Psoas muscle (tissue), 8 donors: Measurements from ENCODE around the gene GSDMA. TPM values are rescaled to one million over a fixed set of nuclear protein-coding genes. Genes with fewer than 3 reads are reported as not detected.

ENCODE experiments used
- ATAC-seq, 4 donors: fragments of 200-7000 bp; cut with Tn5 transposase; one replicate each; pipeline ENCODE4 v1.9.1; 2020; ENCODE audit warnings: moderate library complexity in 3 of 4, mild to moderate bottlenecking in 2 of 4
- DNase-seq, 2 donors: peaks; one replicate each; pipeline ENCODE4 v3.0.0-alpha.2; 2020
- H3K27ac ChIP-seq: fragments of 200-600 bp; one replicate; pipeline ENCODE4 v1.8.0; 2022
- H3K27me3 ChIP-seq, 3 donors: fragments of 200-600 bp in 1 of 3; one replicate each; pipeline versions ENCODE4 v1.6.1 to v1.8.0; 2013 to 2022; ENCODE audit warnings: low read length in 2 of 3, mild to moderate bottlenecking in 2 of 3, moderate library complexity in 1 of 3; ENCODE audit not compliant: insufficient read depth in 3 of 3
- H3K36me3 ChIP-seq, 2 donors: fragments of 200-600 bp in 1 of 2; one replicate each; pipeline versions ENCODE4 v1.6.1 to v1.8.0; 2013 to 2022; ENCODE audit warnings: low read depth in 1 of 2, mild to moderate bottlenecking in 1 of 2, moderate library complexity in 1 of 2; ENCODE audit not compliant: insufficient read depth in 1 of 2
- H3K4me1 ChIP-seq: fragments of 200-600 bp; one replicate; pipeline ENCODE4 v1.8.0; 2022
- H3K4me3 ChIP-seq: fragments of 200-600 bp; one replicate; pipeline ENCODE4 v1.8.0; 2022; ENCODE audit warnings: mild to moderate bottlenecking
- H3K9me3 ChIP-seq: fragments of 200-600 bp; one replicate; pipeline ENCODE4 v1.8.0; 2022
- CTCF ChIP-seq: fragments of 200-600 bp; IDR thresholded peaks from one replicate; pipeline ENCODE4 v1.8.0; 2022; ENCODE audit warnings: antibody characterized with exemption
- WGBS, 3 donors: extraction: QIAGEN DNeasy Blood & Tissue Kit; methylation state at CpG; one replicate each; pipeline versions ENCODE4 v1.1.6 to v1.1.7; 2013; 5-methylcytosine and 5-hydroxymethylcytosine counted together
- intact Hi-C, 2 donors: fragments of 100-400 bp; cut with DNase I; formaldehyde crosslinking; loops; one replicate each; pipeline versions ENCODE4 v1.11.0 to v1.14.2; 2022
- polyA plus RNA-seq, 3 donors: library from polyadenylated mRNA; stranded (reverse); fragments of 200-250 nt; gene quantifications; one replicate each; pipeline ENCODE4 v1.2.3, GENCODE V29; 2013
- total RNA-seq, 4 donors: library from RNA; stranded (reverse); fragmentation: NEBNext Ultra II Directional in 2 of 4; extraction: Animal tissue kit (Norgen Biotek cat#: 25700) in 2 of 4; gene quantifications; one replicate each; pipeline versions ENCODE4 v1.2.1 to v1.2.4, GENCODE V29; 2021 to 2023
- donor health status: healthy with polysubstance abuse.
- donor health status: DM: no; HTN: no; CAD: no; lungs with moderate emphysema.
- donor health status: Bipolar disorder and iron deficiency.
- donor health status: healthy.
- donor health status: DM: yes; HTN: yes; CAD: no.
- donor health status: DM: no; HTN: no; CAD: no.
- donor health status: DM: no; HTN: no; CAD: no.
- donor health status: DM: yes; HTN: yes; CAD: no.

Gene GSDMA
- total and polyA plus RNA-seq, 7 donors = 0.03 to 0.32 (median 0.15) TPM; not detected in 3

- H3K27ac ChIP-seq = no peak overlapping the region
- intact Hi-C loops = no loop called here
- ATAC-seq = no peak
- H3K27me3 ChIP-seq = peaks cover 0 to 11% (median 2%) of the 10 kb centered on the region in 3 donors
- WGBS, 3 donors = 54 to 57% (median 55%) methylated on average over 4 of the region's 4 CpGs
- H3K36me3 ChIP-seq = no peaks in the 10 kb centered on the region
- no peak for DNase-seq
- no peaks in the 10 kb centered on the region for H3K4me1 ChIP-seq
- no peaks in the 10 kb centered on the region for H3K9me3 ChIP-seq
- no peak overlapping the region for H3K4me3 ChIP-seq
- TF ChIP-seq CTCF = no peak
Observed at GRCh38 chr17:39975801-39976200, 13.0 kb downstream of the GSDMA start.

- 68 to 82% (median 74%) methylated on average over 5 of the region's 5 CpGs for whole genome bisulfite sequencing, 3 donors
- Histone ChIP-seq H3K27ac (no peak overlapping the region), H3K9me3 (no peaks in the 10 kb centered on the region), H3K4me1 (peaks cover 17% of the 10 kb centered on the region), H3K27me3 (peaks cover 0 to 3% (median 2%) of the 10 kb centered on the region in 3 donors), H3K4me3 (no peak overlapping the region), H3K36me3 (peaks cover 0 to 11% of the 10 kb centered on the region in 2 donors)
- ATAC-seq = no peak
- no peak for TF ChIP-seq CTCF
- no peak for DNase-seq
- intact Hi-C loops = loop anchor here (1.0 to 2.0 kb wide), 2 partner anchors 16 to 20 kb away; partner anchors contain the start of gene GSDMA (in 1 of the 2)
Observed at GRCh38 chr17:39979016-39979670, 16.3 kb downstream of the GSDMA start.

- intact Hi-C loops = loop anchor here (1.0 to 2.0 kb wide), 2 partner anchors 17 to 21 kb away; partner anchors contain the start of gene GSDMA (in 1 of the 2)
- H3K27me3 ChIP-seq = peaks cover 0 to 3% (median 2%) of the 10 kb centered on the region in 3 donors
- TF ChIP-seq CTCF = no peak
- peaks cover 0 to 19% of the 10 kb centered on the region in 2 donors for H3K36me3 ChIP-seq
- DNase-seq (no peak), ATAC-seq (peak; percentile 6 to 26 (median 10))
- 1% methylated on average over 10 of the region's 10 CpGs for WGBS, 3 donors
- H3K4me3 ChIP-seq = peak overlapping the region; percentile 77
- no peaks in the 10 kb centered on the region for H3K9me3 ChIP-seq
- peaks cover 17% of the 10 kb centered on the region for H3K4me1 ChIP-seq
- H3K27ac ChIP-seq = peak overlapping the region; percentile 90
Observed at GRCh38 chr17:39979893-39980350, 17.1 kb downstream of the GSDMA start.

GRCh38 chr17:39980351-39981206, 17.8 kb downstream of the GSDMA start, which contains the start of gene PSMD3:
PSMD3 (plus strand) TSS chr17:39980807; CDS start chr17:39980971, 164 bp downstream.
- no peaks in the 10 kb centered on the region for H3K9me3 ChIP-seq
- peak; percentile 93 to 95 (median 94) for ATAC-seq
- DNase-seq = peak; percentile 98
- H3K36me3 ChIP-seq = peaks cover 0 to 26% of the 10 kb centered on the region in 2 donors
- intact Hi-C loops = no loop called here
- H3K27me3 ChIP-seq = peaks cover 0 to 3% (median 2%) of the 10 kb centered on the region in 3 donors
- peak; percentile 74 for TF ChIP-seq CTCF
- H3K4me1 ChIP-seq = peaks cover 17% of the 10 kb centered on the region
- H3K27ac ChIP-seq = peak within 1 kb of the TSS; percentile 90
- 0 to 1% (median 0%) methylated on average over 66 to 84 of the region's 84 CpGs for WGBS, 3 donors
- peak within 1 kb of the TSS; percentile 77 for H3K4me3 ChIP-seq
